ENCODE data around the gene TRERF1.

- TF ChIP-seq CTCF (IDR thresholded peaks at IDR 0.05; ENCODE audit: control extremely low read depth in 1 of 3, insufficient read depth in 1 of 3, low read depth in 1 of 3, low read length in 3 of 3): no peak
- TF ChIP-seq POLR2A (IDR thresholded peaks at IDR 0.05; ENCODE audit: control extremely low read depth in 1 of 2, low read depth in 2 of 2, low read length in 2 of 2): no peak
- no peak for TF ChIP-seq EZH2 (IDR thresholded peaks at IDR 0.05; ENCODE audit: low read depth, low read length, severe bottlenecking)
- no peak for TF ChIP-seq ZNF274 (IDR thresholded peaks at IDR 0.05; ENCODE audit: borderline replicate concordance, extremely low read depth, low read length)
These were observed 69.9 kb downstream of the TRERF1 start for GRCh38 chr6:42381850-42382249.

Data from H1 (cell line).